ENCODE data around the gene ERBB3. TPM values are rescaled to one million over a fixed set of nuclear protein-coding genes. Genes with fewer than 3 reads are reported as not detected.

ERBB3 gene
- total RNA-seq, 1 experiment from 2014 or later: 56.5 TPM

DNA sequence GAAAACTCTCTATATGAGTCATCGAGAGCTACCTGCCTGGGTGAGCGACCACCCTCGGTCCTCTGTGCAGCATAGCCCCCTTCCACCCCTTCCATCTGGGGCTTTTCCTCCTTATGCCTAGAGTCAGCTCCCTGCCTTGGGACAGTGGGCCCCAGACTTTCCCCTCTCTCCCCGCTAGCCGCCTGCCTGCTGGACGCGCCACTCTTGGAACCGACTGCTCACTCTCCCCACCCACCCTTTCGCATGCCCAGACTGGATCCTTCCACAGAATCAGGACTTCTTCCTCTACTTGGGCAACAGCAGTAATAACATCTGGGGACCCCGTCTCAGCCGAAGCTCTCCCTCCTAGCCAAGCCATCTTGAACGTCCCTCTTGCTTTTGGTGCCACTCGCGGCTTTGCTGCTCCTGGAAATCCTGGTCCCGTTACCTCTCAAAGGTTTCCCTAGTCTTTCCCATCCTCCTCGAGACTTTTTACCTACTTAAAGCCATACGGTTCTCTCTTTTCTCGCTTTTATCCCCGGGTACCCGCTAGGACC, 48.8 kb downstream of the ERBB3 start:
- H3T11ph ChIP-seq (ENCODE audit: low read length): no peak overlapping the region
- no peak overlapping the region for H3K4ac ChIP-seq (ENCODE audit: low read depth, low read length)
- H3K56ac ChIP-seq (ENCODE audit: insufficient read length, low read depth, low read length): no peak overlapping the region
- H2AK5ac ChIP-seq (ENCODE audit: insufficient read length, low read length): no peak overlapping the region
- Mint-ChIP-seq H3K4me3 (peak overlapping the region; percentile 88 to 98), H3K27ac (peak overlapping the region; percentile 93 to 99 (median 99)), H3K36me3 (ENCODE audit: insufficient read depth in 1 of 3, low read depth in 3 of 3) (peaks cover 33 to 41% (median 36%) of the 10 kb centered on the region in 3 experiments), H3K9me3 (no peaks in the 10 kb centered on the region; a peak in 1 of 5 replicates), H3K27me3 (ENCODE audit: low read depth) (no peaks in the 10 kb centered on the region), H3K4me1 (peaks cover 26 to 27% of the 10 kb centered on the region in 2 experiments)
- peaks cover 17% of the 10 kb centered on the region for H3K23me2 ChIP-seq (ENCODE audit: insufficient read length, low read depth, low read length, poor library complexity, severe bottlenecking)
- H3K9ac ChIP-seq (ENCODE audit: extremely low read depth, insufficient read length, low read length): peak overlapping the region; percentile 84
- peak overlapping the region; percentile 100 for H3K4me2 ChIP-seq (ENCODE audit: insufficient read depth, insufficient read length, low read length)
- no CpG with 5 or more reads among the region's 20 CpGs for WGBS (ENCODE audit: extremely low coverage, insufficient read length, low lambda C conversion rate)
- peak overlapping the region; percentile 87 for H3K14ac ChIP-seq (ENCODE audit: insufficient read depth, low read length)
- TF ChIP-seq, protein P1, sequence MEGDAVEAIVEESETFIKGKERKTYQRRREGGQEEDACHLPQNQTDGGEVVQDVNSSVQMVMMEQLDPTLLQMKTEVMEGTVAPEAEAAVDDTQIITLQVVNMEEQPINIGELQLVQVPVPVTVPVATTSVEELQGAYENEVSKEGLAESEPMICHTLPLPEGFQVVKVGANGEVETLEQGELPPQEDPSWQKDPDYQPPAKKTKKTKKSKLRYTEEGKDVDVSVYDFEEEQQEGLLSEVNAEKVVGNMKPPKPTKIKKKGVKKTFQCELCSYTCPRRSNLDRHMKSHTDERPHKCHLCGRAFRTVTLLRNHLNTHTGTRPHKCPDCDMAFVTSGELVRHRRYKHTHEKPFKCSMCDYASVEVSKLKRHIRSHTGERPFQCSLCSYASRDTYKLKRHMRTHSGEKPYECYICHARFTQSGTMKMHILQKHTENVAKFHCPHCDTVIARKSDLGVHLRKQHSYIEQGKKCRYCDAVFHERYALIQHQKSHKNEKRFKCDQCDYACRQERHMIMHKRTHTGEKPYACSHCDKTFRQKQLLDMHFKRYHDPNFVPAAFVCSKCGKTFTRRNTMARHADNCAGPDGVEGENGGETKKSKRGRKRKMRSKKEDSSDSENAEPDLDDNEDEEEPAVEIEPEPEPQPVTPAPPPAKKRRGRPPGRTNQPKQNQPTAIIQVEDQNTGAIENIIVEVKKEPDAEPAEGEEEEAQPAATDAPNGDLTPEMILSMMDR (conservative IDR thresholded peaks at IDR 0.05): no peak
- H3K23ac ChIP-seq (ENCODE audit: insufficient read length, low read depth, low read length): no peak overlapping the region
- no peak overlapping the region for H4K8ac ChIP-seq (replicated peaks; ENCODE audit: insufficient read length, low read depth, low read length)
- H2BK5ac ChIP-seq (ENCODE audit: insufficient read length, low read length): no peak overlapping the region
- peak overlapping the region; percentile 74 for H3K18ac ChIP-seq (ENCODE audit: insufficient read length, low read depth, low read length)
- no peaks in the 10 kb centered on the region for H3K79me1 ChIP-seq (ENCODE audit: insufficient read depth, low read depth, low read length, poor library complexity, severe bottlenecking)
- DNase-seq: no peak
- no peak overlapping the region for H2AFZ ChIP-seq (ENCODE audit: low read length)
- H2BK20ac ChIP-seq (ENCODE audit: low read depth, low read length, poor library complexity, severe bottlenecking): no peak overlapping the region
- no peaks in the 10 kb centered on the region for H3K4me1 ChIP-seq (ENCODE audit: insufficient read depth, low read length)
- H2BK15ac ChIP-seq (ENCODE audit: low read depth, low read length): no peak overlapping the region
- no peak overlapping the region for H2BK120ac ChIP-seq (ENCODE audit: low read depth, low read length, poor library complexity, severe bottlenecking)
- no peak overlapping the region for H4K91ac ChIP-seq (ENCODE audit: insufficient read length, low read depth, low read length)
- H4K20me1 ChIP-seq (ENCODE audit: control insufficient read depth, insufficient read depth, insufficient read length): no peaks in the 10 kb centered on the region
- H3K79me2 ChIP-seq (ENCODE audit: insufficient read depth, low read length): no peaks in the 10 kb centered on the region
- no peak overlapping the region for H4K5ac ChIP-seq (ENCODE audit: insufficient read length, low read depth, low read length)
- no peak overlapping the region for H3K27ac ChIP-seq (ENCODE audit: insufficient read length, low read depth, low read length)
- no peaks in the 10 kb centered on the region for H3K27me3 ChIP-seq (ENCODE audit: insufficient read depth, low read length)
- no peak overlapping the region for H2BK12ac ChIP-seq (ENCODE audit: insufficient read length, low read depth, low read length)
- H3K9me3 ChIP-seq (ENCODE audit: control insufficient read depth, low read depth, low read length): no peaks in the 10 kb centered on the region
